IPS DF 6.9 (cell line): ENCODE results near the gene PRKCQ.
"Not testable (repeated sequence)": the region's sequence is repeated elsewhere in the genome, so short reads cannot be mapped to it uniquely, and the experiment has no call there.

Experiments used
- DNase-seq: peaks from one replicate; pipeline ENCODE4 v3.0.0-alpha.2; 2013; ENCODE audit warnings: low read depth, low spot score
- H3K27ac ChIP-seq: one replicate; pipeline ENCODE4 v1.5.1; 2013; ENCODE audit warnings: low read length, control low read depth
- H3K27me3 ChIP-seq: 2 replicates; pipeline ENCODE4 v1.6.1; 2013; ENCODE audit warnings: mild to moderate bottlenecking, low read length; ENCODE audit not compliant: control insufficient read depth, insufficient read depth
- H3K36me3 ChIP-seq: 2 replicates; pipeline ENCODE4 v1.6.1; 2013; ENCODE audit warnings: low read length; ENCODE audit not compliant: control insufficient read depth, insufficient read depth
- H3K4me1 ChIP-seq: 2 replicates; pipeline ENCODE4 v1.6.1; 2013; ENCODE audit warnings: low read length; ENCODE audit not compliant: control insufficient read depth, insufficient read depth
- H3K4me3 ChIP-seq: 2 replicates; pipeline ENCODE4 v1.5.1; 2013; ENCODE audit warnings: mild to moderate bottlenecking, low read length
- H3K9me3 ChIP-seq: 2 replicates; pipeline ENCODE4 v1.6.1; 2013; ENCODE audit warnings: low read length, inconsistent platforms; ENCODE audit not compliant: control insufficient read depth, insufficient read depth
- WGBS: extraction: QIAGEN DNeasy Blood & Tissue Kit; methylation state at CpG from one replicate; pipeline ENCODE4 v1.1.7; 2013; ENCODE audit warnings: mixed read lengths, missing lambda C conversion rate; ENCODE audit not compliant: insufficient read length, insufficient coverage; 5-methylcytosine and 5-hydroxymethylcytosine counted together

The PRKCQ gene

DNA sequence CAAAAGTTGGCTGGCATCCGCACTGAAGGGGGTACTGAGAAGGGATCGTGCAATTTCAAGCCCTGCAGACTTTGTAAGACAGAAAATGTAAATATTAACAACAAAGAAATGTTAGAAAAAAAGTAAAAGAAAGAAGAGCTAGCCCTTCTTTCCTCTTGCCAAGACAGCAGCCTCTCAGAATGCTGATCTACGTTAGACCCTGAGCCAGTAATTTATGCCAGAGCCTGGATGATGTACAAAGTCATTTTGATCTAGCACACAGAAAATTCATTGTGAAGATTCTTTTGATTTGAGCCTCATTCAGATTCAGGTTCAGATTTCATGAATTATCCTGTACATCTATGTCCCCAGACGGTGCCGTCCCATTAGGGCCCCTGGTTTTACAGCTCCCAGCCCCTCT, 105.2 kb downstream of the PRKCQ start:
- DNase-seq, result no peak
- H3K4me1 ChIP-seq, result no peaks in the 10 kb centered on the region
- no peak overlapping the region for H3K27ac ChIP-seq
- H3K27me3 ChIP-seq, result no peaks in the 10 kb centered on the region
- H3K36me3 ChIP-seq, result no peaks in the 10 kb centered on the region
- no CpG with 5 or more reads among the region's 5 CpGs for WGBS
- H3K9me3 ChIP-seq, result no peaks in the 10 kb centered on the region
- H3K4me3 ChIP-seq, result no peak overlapping the region

- H3K9me3 ChIP-seq, result no peaks in the 10 kb centered on the region
- no peaks in the 10 kb centered on the region for H3K36me3 ChIP-seq
- no peak overlapping the region for H3K4me3 ChIP-seq
- no peak overlapping the region for H3K27ac ChIP-seq
- H3K27me3 ChIP-seq, result no peaks in the 10 kb centered on the region
- no CpG with 5 or more reads among the region's 6 CpGs for WGBS
- H3K4me1 ChIP-seq, result no peaks in the 10 kb centered on the region
- no peak for DNase-seq
Measured at GRCh38 chr10:6473901-6474370, 106.1 kb downstream of the PRKCQ start.

GRCh38 chr10:6473430-6473829, 106.6 kb downstream of the PRKCQ start:
- no CpG with 5 or more reads among the region's 7 CpGs for WGBS
- no peaks in the 10 kb centered on the region for H3K9me3 ChIP-seq
- no peaks in the 10 kb centered on the region for H3K4me1 ChIP-seq
- no peaks in the 10 kb centered on the region for H3K36me3 ChIP-seq
- DNase-seq, result no peak
- no peak overlapping the region for H3K27ac ChIP-seq
- H3K27me3 ChIP-seq, result no peaks in the 10 kb centered on the region
- no peak overlapping the region for H3K4me3 ChIP-seq

- H3K4me3 ChIP-seq, H3K4me1 ChIP-seq, H3K27me3 ChIP-seq, H3K27ac ChIP-seq, DNase-seq, H3K9me3 ChIP-seq, H3K36me3 ChIP-seq: not testable (repeated sequence)
- no CpG with 5 or more reads among the region's 7 CpGs for WGBS
Measured at GRCh38 chr10:6472710-6473005, 107.4 kb downstream of the PRKCQ start.

DNA sequence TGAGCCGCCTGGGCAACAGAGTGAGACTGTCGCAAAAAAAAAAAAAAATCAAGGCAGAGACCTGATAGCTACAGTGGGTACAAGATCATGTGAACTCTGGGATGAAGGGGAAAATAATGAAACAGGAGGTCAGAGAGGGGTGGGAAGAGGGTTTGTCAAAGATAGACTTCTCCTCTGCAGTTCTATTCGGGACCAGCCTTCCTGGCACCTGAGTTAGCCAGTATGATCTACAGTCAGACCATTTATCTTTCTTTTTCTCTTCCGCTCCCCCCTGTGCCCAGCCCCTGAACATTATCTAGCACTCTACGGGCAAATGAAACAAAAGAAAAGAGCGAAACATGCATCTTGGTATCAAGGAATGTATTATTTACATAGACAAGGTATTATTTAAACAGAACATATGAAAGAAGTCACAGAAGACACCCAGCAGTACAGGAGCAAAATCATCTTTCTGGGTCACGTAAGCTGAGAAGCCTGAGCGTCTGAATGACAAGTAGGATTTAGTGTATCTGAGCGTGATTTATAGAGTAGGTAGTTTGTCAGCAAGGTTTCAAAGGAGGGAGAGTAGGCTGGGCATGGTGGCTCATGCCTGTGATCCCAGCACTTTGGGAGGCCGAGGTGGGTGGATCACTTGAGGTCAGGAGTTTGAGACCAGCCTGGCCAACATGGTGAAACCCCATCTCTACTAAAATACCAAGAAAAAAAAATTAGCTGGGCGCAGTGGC, 109.0 kb downstream of the PRKCQ start:
- no CpG with 5 or more reads among the region's 11 CpGs for WGBS
- no peak overlapping the region for H3K4me3 ChIP-seq
- DNase-seq, result no peak
- H3K27me3 ChIP-seq, result no peaks in the 10 kb centered on the region
- H3K9me3 ChIP-seq, result no peaks in the 10 kb centered on the region
- no peaks in the 10 kb centered on the region for H3K36me3 ChIP-seq
- no peak overlapping the region for H3K27ac ChIP-seq
- no peaks in the 10 kb centered on the region for H3K4me1 ChIP-seq

GRCh38 chr10:6469661-6470060, 110.4 kb downstream of the PRKCQ start:
- H3K27ac ChIP-seq, result no peak overlapping the region

GRCh38 chr10:6465854-6466601, 114.0 kb downstream of the PRKCQ start:
- DNase-seq, result no peak
- H3K27me3 ChIP-seq, result no peaks in the 10 kb centered on the region
- no peak overlapping the region for H3K4me3 ChIP-seq
- no peak overlapping the region for H3K27ac ChIP-seq
- H3K4me1 ChIP-seq, result no peaks in the 10 kb centered on the region
- no CpG with 5 or more reads among the region's 7 CpGs for WGBS
- no peaks in the 10 kb centered on the region for H3K36me3 ChIP-seq
- H3K9me3 ChIP-seq, result no peaks in the 10 kb centered on the region

More at GRCh38 chr10:6469661-6470060, 110.4 kb downstream of the PRKCQ start:
- no peaks in the 10 kb centered on the region for H3K27me3 ChIP-seq
- no peaks in the 10 kb centered on the region for H3K4me1 ChIP-seq
- no peaks in the 10 kb centered on the region for H3K9me3 ChIP-seq
- H3K36me3 ChIP-seq, result no peaks in the 10 kb centered on the region
- H3K4me3 ChIP-seq, result no peak overlapping the region
- no peak for DNase-seq

GRCh38 chr10:6465437-6465836, 114.6 kb downstream of the PRKCQ start:
- Histone ChIP-seq H3K27me3 (no peaks in the 10 kb centered on the region), H3K27ac (no peak overlapping the region), H3K4me1 (no peaks in the 10 kb centered on the region), H3K36me3 (no peaks in the 10 kb centered on the region), H3K9me3 (no peaks in the 10 kb centered on the region), H3K4me3 (no peak overlapping the region)
- WGBS, result no CpG with 5 or more reads among the region's 7 CpGs
- DNase-seq, result no peak

- Histone ChIP-seq H3K4me1 (no peaks in the 10 kb centered on the region), H3K27me3 (no peaks in the 10 kb centered on the region), H3K27ac (no peak overlapping the region), H3K36me3 (no peaks in the 10 kb centered on the region), H3K9me3 (no peaks in the 10 kb centered on the region), H3K4me3 (no peak overlapping the region)
- DNase-seq, result no peak
- WGBS, result no CpG with 5 or more reads among the region's 9 CpGs
Measured at GRCh38 chr10:6464862-6465430, 115.1 kb downstream of the PRKCQ start.

GRCh38 chr10:6463366-6463765, 116.7 kb downstream of the PRKCQ start:
- Histone ChIP-seq H3K27me3 (no peaks in the 10 kb centered on the region), H3K36me3 (no peaks in the 10 kb centered on the region), H3K4me1 (no peaks in the 10 kb centered on the region), H3K4me3 (no peak overlapping the region), H3K9me3 (no peaks in the 10 kb centered on the region), H3K27ac (no peak overlapping the region)
- WGBS, result no CpG with 5 or more reads among the region's 7 CpGs
- DNase-seq, result no peak
